ELR (cell line): ENCODE results near the gene DLG3.

Source experiments
- DNase-seq: peaks from one replicate; pipeline ENCODE4 v3.0.0-alpha.2; 2015; ENCODE audit warnings: low read depth

DLG3 gene

DNA sequence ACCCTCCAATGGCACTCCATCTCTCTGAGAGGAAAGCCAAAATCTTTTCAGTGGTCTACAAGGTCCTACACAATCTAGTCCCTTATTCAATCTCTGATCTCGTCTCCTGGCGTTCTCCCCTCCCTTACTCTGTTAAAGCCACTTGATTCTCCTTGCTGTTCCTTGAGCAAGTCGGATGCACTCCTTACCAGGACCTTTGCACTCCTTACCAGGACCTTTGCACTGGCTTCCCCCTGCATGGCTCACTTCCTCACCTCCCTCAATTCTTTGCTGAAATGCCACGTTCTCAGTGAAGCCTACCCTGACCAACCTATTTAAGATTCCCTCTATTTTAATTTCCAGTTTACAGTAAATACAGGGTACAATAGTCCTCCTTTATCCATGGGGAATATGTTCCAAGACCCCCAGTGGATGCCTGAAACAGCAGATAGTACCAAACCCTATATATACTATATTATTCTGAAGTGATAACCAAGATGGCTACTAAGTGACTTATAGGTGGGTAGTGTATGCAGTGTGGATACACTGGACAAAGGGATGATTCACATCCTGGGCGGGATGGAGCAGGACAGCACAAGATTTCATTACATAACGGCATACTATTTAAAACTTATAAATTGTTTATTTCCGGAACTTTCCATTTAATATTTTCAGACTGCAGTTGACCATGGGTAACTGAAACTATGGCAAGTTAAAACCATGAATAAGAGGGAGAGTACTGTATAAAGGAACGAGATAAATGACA is 6.5 kb upstream of the DLG3 start:
- DNase-seq: peak; percentile 43

GRCh38 chrX:70439016-70439415 is 5.6 kb upstream of the DLG3 start:
- peak; percentile 42 for DNase-seq

GRCh38 chrX:70442224-70442623 is 2.4 kb upstream of the DLG3 start:
- no peak for DNase-seq

DNA sequence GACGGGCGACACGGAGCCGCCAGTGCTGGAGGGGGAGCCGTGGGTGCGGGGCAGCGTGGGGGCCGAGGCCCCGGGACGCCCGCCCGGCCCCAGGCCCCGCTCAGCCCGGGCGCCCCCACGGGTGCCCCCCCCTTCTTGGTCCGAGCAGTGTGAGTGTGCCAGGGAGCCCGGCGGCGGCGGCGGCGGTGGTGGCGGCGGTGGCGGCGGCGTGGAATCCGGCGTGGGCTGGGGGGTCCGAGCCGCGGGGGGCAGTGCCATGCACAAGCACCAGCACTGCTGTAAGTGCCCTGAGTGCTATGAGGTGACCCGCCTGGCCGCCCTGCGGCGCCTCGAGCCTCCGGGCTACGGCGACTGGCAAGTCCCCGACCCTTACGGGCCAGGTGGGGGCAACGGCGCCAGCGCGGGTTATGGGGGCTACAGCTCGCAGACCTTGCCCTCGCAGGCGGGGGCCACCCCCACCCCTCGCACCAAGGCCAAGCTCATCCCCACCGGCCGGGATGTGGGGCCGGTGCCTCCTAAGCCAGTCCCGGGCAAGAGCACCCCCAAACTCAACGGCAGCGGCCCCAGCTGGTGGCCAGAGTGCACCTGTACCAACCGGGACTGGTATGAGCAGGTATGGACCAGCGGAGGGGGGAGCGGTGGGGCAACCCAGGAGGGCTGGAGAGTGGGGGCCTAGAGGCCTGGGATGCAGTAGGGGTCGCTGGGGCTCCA is 466 bp downstream of the DLG3 start:
- DNase-seq: no peak

DNA sequence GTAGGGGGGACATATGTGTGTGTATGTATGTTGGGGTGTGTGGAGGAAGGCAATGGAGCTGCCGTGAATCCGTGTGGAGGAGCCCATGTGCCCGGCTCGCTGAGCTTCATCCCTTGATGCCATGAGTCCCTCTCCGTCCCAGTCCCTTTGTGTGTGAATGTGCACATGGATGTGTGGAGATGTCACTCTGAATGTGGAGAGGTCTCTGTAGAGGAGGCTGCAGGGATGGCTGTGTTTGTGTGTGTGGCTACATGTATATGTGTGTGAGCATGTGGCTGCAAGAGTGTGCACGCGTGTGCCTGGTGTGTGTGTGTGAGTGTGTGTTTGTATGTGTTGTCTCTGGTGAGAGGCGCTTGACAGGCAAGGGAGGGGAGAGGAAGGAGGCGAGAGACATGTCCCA is 1.3 kb downstream of the DLG3 start:
- DNase-seq: no peak

DNA sequence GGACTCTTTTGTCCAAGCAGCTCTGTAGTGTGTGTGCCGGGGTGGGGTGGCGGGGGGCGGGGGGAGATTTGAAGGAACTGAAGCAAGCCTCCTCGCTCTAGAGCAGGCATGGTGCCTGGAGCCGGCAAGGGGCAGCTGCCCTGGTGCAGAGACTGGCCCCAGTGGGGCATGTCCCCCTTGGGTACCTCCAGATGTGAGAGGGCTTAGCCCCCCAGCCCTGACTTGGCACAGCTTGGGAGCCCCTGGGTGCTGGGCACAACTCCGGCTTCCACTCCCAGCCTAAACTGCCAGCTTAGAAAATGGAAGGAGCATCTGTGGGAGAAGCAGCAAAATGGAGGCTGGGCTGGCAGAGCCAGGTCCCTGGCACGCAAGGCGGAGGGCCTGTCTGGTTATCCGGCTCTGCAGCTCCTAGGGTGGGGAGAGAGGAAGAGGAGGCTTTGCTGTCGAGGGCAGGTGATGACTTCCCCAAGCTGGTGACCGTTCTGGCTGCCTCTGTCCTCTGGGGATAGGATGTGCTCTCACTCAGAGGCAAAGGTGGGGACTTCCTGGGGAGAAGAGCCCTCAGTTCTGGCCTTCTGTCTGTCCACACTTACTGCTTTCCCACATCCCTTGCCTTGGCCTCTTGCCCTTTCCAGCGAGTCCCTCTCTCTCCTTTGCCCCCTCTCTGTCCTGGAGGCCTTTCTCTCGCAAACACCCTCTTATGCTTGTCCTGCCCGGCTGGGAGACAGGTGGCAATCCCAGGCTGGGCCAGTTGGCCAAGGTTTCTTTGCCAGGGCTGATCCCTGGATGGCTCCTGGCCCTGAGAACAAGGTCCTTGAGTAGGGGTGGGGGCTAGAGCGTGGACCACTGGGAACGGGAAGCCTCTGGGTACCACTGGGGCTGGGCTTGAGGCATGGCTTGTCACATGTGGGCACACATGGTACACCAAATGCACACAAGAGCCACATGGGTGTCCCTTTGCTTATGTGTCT is 2.0 kb downstream of the DLG3 start:
- DNase-seq: no peak

DNA sequence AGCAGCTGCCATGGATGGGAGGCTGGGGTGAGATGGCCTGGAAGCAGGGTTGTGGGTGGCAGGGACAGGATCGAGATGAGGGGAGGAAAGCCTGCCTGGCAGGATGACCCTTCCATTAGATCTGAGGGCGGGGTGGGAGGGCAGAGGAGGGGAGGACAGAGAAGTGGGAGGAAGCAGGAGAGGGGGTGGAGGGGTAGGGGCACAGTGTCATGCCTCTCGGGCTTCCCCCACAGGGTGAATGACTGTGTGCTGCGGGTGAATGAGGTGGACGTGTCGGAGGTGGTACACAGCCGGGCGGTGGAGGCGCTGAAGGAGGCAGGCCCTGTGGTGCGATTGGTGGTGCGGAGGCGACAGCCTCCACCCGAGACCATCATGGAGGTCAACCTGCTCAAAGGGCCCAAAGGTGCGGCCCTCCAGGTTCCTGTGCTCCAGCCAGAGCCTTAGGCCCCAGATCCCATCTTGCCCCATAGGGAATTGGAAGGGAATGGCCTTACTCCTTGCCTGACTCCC is 4.9 kb downstream of the DLG3 start:
- DNase-seq: no peak

- DNase-seq: peak; percentile 55
Observed at GRCh38 chrX:70452143-70452733, 7.6 kb downstream of the DLG3 start.

- DNase-seq: no peak
Observed at GRCh38 chrX:70453024-70453618, 8.5 kb downstream of the DLG3 start.

DNA sequence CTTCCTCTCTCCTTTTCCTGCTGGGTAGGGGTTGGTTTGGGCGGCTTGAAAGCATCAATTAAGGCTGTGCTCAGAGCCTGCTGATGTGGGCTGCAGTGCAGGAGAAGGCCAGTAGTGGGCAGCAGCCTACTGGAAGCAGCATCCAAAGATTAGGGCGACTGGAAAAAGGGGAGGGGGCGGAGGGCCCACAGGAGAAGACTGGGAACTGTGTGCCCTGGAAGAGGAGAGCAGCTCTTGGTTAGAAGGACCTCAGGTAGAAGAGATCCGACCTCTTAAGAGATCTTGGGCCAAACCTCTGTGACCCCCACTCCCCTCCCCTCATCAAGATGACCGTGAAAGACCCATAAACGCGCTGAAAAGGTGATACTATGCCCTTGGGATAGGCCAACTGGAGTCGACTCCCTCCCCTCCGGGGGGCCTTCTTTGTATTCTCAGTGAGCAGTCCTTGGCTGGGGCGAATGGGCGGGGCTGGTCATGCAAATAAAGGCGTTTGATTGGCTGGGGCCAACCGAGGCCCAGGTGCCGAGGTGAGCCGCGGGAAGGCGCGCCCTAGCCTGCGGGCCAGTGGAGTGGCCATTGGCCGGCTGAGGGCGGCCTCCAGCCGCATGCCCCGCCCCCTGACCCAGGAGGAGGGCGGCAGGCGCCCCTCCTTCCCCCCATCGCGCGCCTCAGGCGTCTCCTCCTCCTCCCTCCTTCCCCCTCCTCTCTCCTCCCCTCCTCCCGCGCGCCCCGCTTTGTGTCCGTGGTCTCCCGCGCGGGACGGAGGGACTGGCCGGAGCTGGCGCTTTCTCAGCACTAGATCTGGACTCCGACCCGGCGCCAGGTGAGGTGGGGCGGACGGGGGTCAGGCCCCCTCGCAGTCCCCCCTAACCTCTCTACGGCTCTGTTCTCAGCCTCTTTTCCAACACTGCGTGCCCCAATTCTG is 10.1 kb downstream of the DLG3 start:
- DNase-seq: peak; percentile 52

- no peak for DNase-seq
Observed at GRCh38 chrX:70455366-70456202, 10.9 kb downstream of the DLG3 start.

GRCh38 chrX:70456256-70456655 is 11.6 kb downstream of the DLG3 start:
- no peak for DNase-seq

DNA sequence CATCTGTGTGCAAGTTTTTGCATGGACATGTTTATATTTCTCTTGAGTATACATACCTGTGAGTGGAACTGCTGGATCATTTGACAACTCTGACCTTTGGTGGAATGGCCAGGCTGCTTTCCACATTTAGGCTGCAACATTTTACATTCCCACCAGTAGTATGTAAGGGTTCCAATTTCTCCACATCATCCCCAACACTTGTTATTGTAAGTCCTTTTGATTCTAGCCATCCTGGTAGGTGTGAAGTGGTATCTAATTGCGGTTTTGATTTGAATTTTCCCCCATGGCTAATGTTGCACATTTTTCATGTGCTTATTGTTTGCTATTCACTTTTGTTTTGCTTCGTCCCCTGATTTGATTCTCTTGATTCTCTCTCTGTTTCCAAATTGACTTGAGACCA is 16.4 kb downstream of the DLG3 start:
- DNase-seq: no peak

DNA sequence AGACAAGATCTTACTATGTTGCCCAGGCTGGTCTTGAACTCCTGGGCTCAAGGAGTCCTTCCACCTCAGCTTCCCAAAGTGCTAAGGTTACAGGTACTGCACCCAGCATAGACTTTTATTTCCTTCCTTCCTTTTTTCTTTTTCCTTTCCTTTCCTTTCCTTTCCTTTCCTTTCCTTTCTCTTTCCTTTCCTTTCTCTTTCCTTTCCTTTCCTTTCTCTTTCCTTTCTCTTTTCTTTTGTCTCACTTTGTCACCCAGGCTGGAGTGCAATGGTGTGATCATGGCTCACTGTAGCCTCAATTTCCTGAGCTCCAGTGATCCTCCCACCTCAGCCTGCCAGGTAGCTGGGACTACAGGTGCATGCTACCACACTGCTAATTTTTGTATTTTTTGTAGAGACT is 19.4 kb downstream of the DLG3 start:
- DNase-seq: no peak

- no peak for DNase-seq
Observed at GRCh38 chrX:70466968-70467367, 22.3 kb downstream of the DLG3 start.

DNA sequence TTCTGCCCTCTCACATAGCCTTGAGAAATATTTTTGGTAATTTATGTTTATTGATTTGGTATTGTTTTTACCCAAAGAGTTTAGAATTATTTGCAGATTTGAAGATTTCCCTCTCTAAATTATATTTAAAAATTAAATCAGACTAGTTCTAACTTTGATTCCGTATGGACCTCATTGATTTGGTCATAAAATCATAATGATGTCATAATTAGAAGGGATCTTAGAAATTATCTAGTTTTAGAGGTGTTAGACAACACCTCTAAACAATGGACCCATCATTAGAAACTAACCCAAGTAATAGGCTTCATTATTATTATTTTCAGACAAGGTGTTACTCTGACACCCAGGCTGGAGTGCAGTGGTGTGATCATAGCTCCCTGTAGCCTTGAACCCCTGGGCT is 24.1 kb downstream of the DLG3 start:
- DNase-seq: no peak

DNA sequence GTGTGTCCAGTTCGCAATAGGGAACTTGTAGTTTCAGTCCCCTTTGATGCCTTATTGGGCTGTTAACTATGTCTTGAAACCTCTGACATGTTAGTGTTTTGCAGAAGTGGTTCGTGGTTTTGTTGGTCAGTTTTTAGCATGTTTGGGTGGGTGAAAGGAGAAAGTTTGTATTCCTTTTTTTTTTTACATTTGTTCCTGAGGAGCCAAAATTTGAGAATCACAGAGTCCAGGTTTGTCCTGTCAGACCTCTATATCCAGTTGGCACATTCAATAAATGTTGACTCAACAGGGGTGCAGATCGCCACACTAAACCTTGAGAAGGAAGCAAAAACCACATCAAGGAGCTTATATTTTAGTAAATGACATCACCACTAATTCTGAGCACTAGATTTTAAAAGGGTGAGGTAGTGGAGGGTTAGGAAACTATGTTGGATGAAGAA is 26.2 kb downstream of the DLG3 start:
- no peak for DNase-seq

GRCh38 chrX:70476166-70476933 is 31.7 kb downstream of the DLG3 start:
- no peak for DNase-seq
